GM23338 (cell line): ENCODE measurements around the gene MAPK1. TPM values are rescaled to one million over a fixed set of nuclear protein-coding genes. Genes with fewer than 3 reads are reported as not detected.

Experiments
- ATAC-seq: fragments of 200-7000 bp; cut with Tn5 transposase; 3 replicates; pipeline ENCODE4 v1.9.1; 2020
- DNase-seq: peaks from one replicate; pipeline ENCODE4 v3.0.0-alpha.2; 2015; ENCODE audit warnings: low spot score
- H2AFZ ChIP-seq: fragments of 200-600 bp; sonication (generic); 2 replicates; pipeline ENCODE4 v1.8.0; 2016; ENCODE audit warnings: antibody characterized with exemption, mild to moderate bottlenecking, moderate library complexity
- H3F3A ChIP-seq: fragments of 200-600 bp; sonication (generic); replicated peaks from 2 replicates; pipeline ENCODE4 v1.8.0; 2017; ENCODE audit warnings: antibody characterized with exemption, mixed run types, low read depth
- H3K27ac ChIP-seq: fragments of 200-600 bp; sonication (generic); 2 replicates; pipeline ENCODE4 v1.6.1; 2016; ENCODE audit warnings: low read depth
- H3K27me3 ChIP-seq: fragments of 200-600 bp; sonication (generic); 2 replicates; pipeline ENCODE4 v1.8.0; 2016; ENCODE audit warnings: mild to moderate bottlenecking, mixed run types, moderate library complexity; ENCODE audit not compliant: insufficient read depth
- H3K36me3 ChIP-seq: fragments of 200-600 bp; sonication (generic); 2 replicates; pipeline ENCODE4 v1.8.0; 2016; ENCODE audit warnings: mild to moderate bottlenecking; ENCODE audit not compliant: insufficient read depth
- H3K4me1 ChIP-seq: fragments of 200-600 bp; sonication (generic); 2 replicates; pipeline ENCODE4 v1.8.0; 2016; ENCODE audit warnings: mild to moderate bottlenecking, moderate library complexity; ENCODE audit not compliant: insufficient read depth
- H3K4me2 ChIP-seq: fragments of 200-600 bp; sonication (generic); 2 replicates; pipeline ENCODE4 v1.7.1; 2017; ENCODE audit warnings: mixed run types
- H3K4me3 ChIP-seq: fragments of 200-600 bp; sonication (generic); 2 replicates; pipeline ENCODE4 v1.6.1; 2016; ENCODE audit warnings: mixed run types
- H3K79me2 ChIP-seq: fragments of 200-600 bp; sonication (generic); replicated peaks from 2 replicates; pipeline ENCODE4 v1.8.0; 2017; ENCODE audit warnings: mild to moderate bottlenecking; ENCODE audit not compliant: insufficient read depth
- H3K9me2 ChIP-seq: fragments of 200-600 bp; sonication (generic); 2 replicates; pipeline ENCODE4 v1.8.0; 2017; ENCODE audit not compliant: insufficient read depth
- H4K20me1 ChIP-seq: fragments of 200-600 bp; sonication (generic); replicated peaks from 2 replicates; pipeline ENCODE4 v1.8.0; 2017; ENCODE audit warnings: mild to moderate bottlenecking; ENCODE audit not compliant: insufficient read depth
- H3K27ac Mint-ChIP-seq: 2 replicates; pipeline ENCODE4 v1.8.0; 2020; ENCODE audit warnings: inconsistent platforms, mild to moderate bottlenecking, moderate library complexity, mixed read lengths
- H3K27me3 Mint-ChIP-seq: 3 replicates; pipeline ENCODE4 v1.8.0; 2022; ENCODE audit warnings: low read depth, mild to moderate bottlenecking, moderate library complexity, mixed read lengths, inconsistent platforms; ENCODE audit not compliant: insufficient read depth, poor library complexity
- H3K36me3 Mint-ChIP-seq: 3 replicates; pipeline ENCODE4 v1.8.0; 2021; ENCODE audit warnings: low read depth, mild to moderate bottlenecking, inconsistent platforms, moderate library complexity, mixed read lengths
- H3K4me1 Mint-ChIP-seq: 3 replicates; pipeline ENCODE4 v1.8.0; 2020; ENCODE audit warnings: mild to moderate bottlenecking, inconsistent platforms, mixed read lengths
- H3K4me3 Mint-ChIP-seq: 3 replicates; pipeline ENCODE4 v1.8.0; 2021; ENCODE audit warnings: moderate library complexity, mild to moderate bottlenecking, inconsistent platforms, mixed read lengths
- H3K9me3 Mint-ChIP-seq: 3 replicates; pipeline ENCODE4 v1.8.0; 2020; ENCODE audit warnings: moderate library complexity, mild to moderate bottlenecking, inconsistent platforms, mixed read lengths
- EZH2 ChIP-seq: fragments of 200-600 bp; sonication (generic); IDR thresholded peaks from one replicate; pipeline ENCODE4 v1.8.0; 2017; ENCODE audit warnings: antibody characterized with exemption, mild to moderate bottlenecking, low read depth; ENCODE audit not compliant: unreplicated experiment
- EZH2phosphoT487 ChIP-seq: fragments of 200-600 bp; sonication (generic); IDR thresholded peaks from one replicate; pipeline ENCODE4 v1.8.1; 2018; ENCODE audit warnings: antibody characterized with exemption; ENCODE audit not compliant: unreplicated experiment
- NANOG ChIP-seq: IDR thresholded peaks from 2 replicates; pipeline ENCODE4 v1.6.1; 2016; ENCODE audit warnings: antibody characterized with exemption, borderline replicate concordance
- STAT1 ChIP-seq: IDR thresholded peaks from one replicate; pipeline ENCODE4 v1.6.1; 2016; ENCODE audit warnings: antibody characterized with exemption; ENCODE audit not compliant: unreplicated experiment
- ZNF114 ChIP-seq: fragments of 250-450 bp; sonication (Bioruptor Pico); IDR thresholded peaks from 2 replicates; pipeline ENCODE4 v1.5.0; 2020; ENCODE audit warnings: mild to moderate bottlenecking, moderate library complexity
- polyA plus RNA-seq: library from polyadenylated mRNA; unstranded; fragments of >200 nt; fragmentation: Nextera tagmentation; extraction: Ambion mirVana; gene quantifications from 2 replicates; pipeline ENCODE4 v1.2.1, GENCODE V29; 2016
- total RNA-seq: library from RNA; depleted of rRNA; stranded (reverse); fragments of >200 nt; shearing (Covaris generic); gene quantifications from 2 replicates; pipeline ENCODE4 v1.2.3, GENCODE V29; 2014
- TF ChIP-seq, protein P1 (sequence below): fragments of 250-450 bp; sonication (Bioruptor Pico); IDR thresholded peaks from 2 replicates; pipeline ENCODE4 v1.5.0; 2020; ENCODE audit warnings: mild to moderate bottlenecking, moderate library complexity
- TF ChIP-seq, protein P2 (sequence below): IDR thresholded peaks from one replicate; pipeline ENCODE4 v1.6.1; 2018; ENCODE audit warnings: antibody characterized with exemption; ENCODE audit not compliant: unreplicated experiment

Gene MAPK1
- total and polyA plus RNA-seq, 2 experiments from 2014 or later, result 17.4 to 77.5 TPM

DNA sequence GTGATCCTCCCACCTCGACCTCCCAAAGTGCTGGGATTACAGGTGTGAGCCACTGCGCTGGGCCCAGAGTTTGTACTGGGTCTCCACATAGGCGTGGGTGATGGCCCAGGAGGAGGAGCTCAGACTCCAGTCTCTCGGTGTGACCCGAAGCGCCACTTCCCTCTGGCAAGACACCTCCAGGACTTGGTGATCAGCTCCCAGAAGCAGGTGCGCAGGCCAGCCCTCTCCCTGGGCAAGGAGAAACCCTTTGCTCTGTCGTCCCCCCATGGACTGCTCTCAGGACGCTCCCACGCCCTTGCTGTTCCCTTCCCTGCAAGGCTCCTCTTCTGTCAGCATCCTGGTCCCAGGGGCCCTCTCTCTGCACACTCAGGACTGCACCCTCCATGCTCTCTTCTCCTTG, 126.4 kb downstream of the MAPK1 start (continued):
- TF ChIP-seq, protein P1, sequence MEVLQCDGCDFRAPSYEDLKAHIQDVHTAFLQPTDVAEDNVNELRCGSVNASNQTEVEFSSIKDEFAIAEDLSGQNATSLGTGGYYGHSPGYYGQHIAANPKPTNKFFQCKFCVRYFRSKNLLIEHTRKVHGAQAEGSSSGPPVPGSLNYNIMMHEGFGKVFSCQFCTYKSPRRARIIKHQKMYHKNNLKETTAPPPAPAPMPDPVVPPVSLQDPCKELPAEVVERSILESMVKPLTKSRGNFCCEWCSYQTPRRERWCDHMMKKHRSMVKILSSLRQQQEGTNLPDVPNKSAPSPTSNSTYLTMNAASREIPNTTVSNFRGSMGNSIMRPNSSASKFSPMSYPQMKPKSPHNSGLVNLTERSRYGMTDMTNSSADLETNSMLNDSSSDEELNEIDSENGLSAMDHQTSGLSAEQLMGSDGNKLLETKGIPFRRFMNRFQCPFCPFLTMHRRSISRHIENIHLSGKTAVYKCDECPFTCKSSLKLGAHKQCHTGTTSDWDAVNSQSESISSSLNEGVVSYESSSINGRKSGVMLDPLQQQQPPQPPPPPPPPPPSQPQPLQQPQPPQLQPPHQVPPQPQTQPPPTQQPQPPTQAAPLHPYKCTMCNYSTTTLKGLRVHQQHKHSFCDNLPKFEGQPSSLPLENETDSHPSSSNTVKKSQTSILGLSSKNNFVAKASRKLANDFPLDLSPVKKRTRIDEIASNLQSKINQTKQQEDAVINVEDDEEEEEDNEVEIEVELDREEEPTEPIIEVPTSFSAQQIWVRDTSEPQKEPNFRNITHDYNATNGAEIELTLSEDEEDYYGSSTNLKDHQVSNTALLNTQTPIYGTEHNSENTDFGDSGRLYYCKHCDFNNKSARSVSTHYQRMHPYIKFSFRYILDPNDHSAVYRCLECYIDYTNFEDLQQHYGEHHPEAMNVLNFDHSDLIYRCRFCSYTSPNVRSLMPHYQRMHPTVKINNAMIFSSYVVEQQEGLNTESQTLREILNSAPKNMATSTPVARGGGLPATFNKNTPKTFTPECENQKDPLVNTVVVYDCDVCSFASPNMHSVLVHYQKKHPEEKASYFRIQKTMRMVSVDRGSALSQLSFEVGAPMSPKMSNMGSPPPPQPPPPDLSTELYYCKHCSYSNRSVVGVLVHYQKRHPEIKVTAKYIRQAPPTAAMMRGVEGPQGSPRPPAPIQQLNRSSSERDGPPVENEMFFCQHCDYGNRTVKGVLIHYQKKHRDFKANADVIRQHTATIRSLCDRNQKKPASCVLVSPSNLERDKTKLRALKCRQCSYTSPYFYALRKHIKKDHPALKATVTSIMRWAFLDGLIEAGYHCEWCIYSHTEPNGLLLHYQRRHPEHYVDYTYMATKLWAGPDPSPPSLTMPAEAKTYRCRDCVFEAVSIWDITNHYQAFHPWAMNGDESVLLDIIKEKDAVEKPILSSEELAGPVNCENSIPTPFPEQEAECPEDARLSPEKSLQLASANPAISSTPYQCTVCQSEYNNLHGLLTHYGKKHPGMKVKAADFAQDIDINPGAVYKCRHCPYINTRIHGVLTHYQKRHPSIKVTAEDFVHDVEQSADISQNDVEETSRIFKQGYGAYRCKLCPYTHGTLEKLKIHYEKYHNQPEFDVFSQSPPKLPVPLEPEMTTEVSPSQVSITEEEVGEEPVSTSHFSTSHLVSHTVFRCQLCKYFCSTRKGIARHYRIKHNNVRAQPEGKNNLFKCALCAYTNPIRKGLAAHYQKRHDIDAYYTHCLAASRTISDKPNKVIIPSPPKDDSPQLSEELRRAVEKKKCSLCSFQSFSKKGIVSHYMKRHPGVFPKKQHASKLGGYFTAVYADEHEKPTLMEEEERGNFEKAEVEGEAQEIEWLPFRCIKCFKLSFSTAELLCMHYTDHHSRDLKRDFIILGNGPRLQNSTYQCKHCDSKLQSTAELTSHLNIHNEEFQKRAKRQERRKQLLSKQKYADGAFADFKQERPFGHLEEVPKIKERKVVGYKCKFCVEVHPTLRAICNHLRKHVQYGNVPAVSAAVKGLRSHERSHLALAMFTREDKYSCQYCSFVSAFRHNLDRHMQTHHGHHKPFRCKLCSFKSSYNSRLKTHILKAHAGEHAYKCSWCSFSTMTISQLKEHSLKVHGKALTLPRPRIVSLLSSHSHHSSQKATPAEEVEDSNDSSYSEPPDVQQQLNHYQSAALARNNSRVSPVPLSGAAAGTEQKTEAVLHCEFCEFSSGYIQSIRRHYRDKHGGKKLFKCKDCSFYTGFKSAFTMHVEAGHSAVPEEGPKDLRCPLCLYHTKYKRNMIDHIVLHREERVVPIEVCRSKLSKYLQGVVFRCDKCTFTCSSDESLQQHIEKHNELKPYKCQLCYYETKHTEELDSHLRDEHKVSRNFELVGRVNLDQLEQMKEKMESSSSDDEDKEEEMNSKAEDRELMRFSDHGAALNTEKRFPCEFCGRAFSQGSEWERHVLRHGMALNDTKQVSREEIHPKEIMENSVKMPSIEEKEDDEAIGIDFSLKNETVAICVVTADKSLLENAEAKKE, result no peak
- no peak for TF ChIP-seq ZNF114 (CRISPR knock-in tag)
- TF ChIP-seq, protein P2, sequence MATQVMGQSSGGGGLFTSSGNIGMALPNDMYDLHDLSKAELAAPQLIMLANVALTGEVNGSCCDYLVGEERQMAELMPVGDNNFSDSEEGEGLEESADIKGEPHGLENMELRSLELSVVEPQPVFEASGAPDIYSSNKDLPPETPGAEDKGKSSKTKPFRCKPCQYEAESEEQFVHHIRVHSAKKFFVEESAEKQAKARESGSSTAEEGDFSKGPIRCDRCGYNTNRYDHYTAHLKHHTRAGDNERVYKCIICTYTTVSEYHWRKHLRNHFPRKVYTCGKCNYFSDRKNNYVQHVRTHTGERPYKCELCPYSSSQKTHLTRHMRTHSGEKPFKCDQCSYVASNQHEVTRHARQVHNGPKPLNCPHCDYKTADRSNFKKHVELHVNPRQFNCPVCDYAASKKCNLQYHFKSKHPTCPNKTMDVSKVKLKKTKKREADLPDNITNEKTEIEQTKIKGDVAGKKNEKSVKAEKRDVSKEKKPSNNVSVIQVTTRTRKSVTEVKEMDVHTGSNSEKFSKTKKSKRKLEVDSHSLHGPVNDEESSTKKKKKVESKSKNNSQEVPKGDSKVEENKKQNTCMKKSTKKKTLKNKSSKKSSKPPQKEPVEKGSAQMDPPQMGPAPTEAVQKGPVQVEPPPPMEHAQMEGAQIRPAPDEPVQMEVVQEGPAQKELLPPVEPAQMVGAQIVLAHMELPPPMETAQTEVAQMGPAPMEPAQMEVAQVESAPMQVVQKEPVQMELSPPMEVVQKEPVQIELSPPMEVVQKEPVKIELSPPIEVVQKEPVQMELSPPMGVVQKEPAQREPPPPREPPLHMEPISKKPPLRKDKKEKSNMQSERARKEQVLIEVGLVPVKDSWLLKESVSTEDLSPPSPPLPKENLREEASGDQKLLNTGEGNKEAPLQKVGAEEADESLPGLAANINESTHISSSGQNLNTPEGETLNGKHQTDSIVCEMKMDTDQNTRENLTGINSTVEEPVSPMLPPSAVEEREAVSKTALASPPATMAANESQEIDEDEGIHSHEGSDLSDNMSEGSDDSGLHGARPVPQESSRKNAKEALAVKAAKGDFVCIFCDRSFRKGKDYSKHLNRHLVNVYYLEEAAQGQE, result no peak

DNA sequence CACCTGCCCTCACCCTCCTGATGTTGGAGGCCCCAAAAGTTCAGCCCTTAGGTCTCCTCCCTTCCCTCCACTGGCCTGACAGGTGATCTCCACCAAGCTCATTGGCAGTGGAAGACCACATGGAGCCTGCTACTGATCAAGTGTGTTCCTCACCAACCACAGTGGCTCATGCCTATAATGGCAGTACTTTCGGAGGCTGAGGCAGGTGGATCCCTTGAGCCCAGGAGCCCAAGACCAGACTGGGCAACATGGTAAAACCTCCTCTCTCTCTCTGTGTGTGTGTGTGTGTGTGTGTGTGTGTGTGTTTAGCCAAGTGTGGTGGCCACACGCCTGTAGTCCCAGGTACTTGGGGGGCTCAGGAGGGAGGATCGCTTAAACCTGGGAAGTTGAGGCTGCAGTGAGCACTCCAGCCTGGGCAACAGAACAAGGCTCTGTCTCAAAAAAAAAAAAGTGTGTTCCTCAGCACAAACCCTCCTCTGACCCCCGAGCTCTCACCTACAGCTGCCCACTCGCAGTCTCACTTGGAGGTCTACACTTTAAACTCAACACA, 127.5 kb downstream of the MAPK1 start:
- H2AFZ ChIP-seq, result no peak overlapping the region
- no peaks in the 10 kb centered on the region for H3K79me2 ChIP-seq
- no peak overlapping the region for H3K27ac ChIP-seq
- H3K27me3 ChIP-seq, result peaks cover 19% of the 10 kb centered on the region
- Mint-ChIP-seq H3K4me1 (peaks cover 12% of the 10 kb centered on the region), H3K36me3 (no peaks in the 10 kb centered on the region; the same call in 2 of the 3 replicates), H3K9me3 (no peaks in the 10 kb centered on the region), H3K4me3 (no peak overlapping the region; the same call in 2 of the 3 replicates), H3K27me3 (peaks cover 26% of the 10 kb centered on the region), H3K27ac (no peak overlapping the region)
- H3F3A ChIP-seq, result peaks cover 3% of the 10 kb centered on the region
- H3K4me2 ChIP-seq, result no peak overlapping the region
- no peak for ATAC-seq
- H3K4me1 ChIP-seq, result peaks cover 8% of the 10 kb centered on the region; the same call in 1 of the 2 replicates
- H4K20me1 ChIP-seq, result no peaks in the 10 kb centered on the region
- no peaks in the 10 kb centered on the region for H3K9me2 ChIP-seq
- H3K4me3 ChIP-seq, result no peak overlapping the region
- DNase-seq, result no peak
- no peaks in the 10 kb centered on the region for H3K36me3 ChIP-seq
- TF ChIP-seq EZH2 (no peak), ZNF114 (CRISPR knock-in tag) (no peak), STAT1 (no peak), EZH2phosphoT487 (no peak), NANOG (no peak)
- TF ChIP-seq, protein P2, result no peak
